Caco-2 (cell line): Measurements from ENCODE around the gene GRK3. TPM values are rescaled to one million over a fixed set of nuclear protein-coding genes. Genes with fewer than 3 reads are reported as not detected.

Experiments
- BruUV-seq: library from RNA; stranded (reverse); fragments of 400-500 nt; replicated peaks from 2 replicates; lab custom pipeline; 2021; lab: Mats Ljungman, UMichigan
- CTCF ChIA-PET: fragments of 300-600 bp; sonication (Branson Sonifier 250); formaldehyde crosslinking; loops from one replicate; lab custom pipeline; 2022; ENCODE audit warnings: antibody characterized with exemption; lab: Charles Lee
- POLR2A ChIA-PET: fragments of 300-600 bp; sonication (Branson Sonifier 250); formaldehyde crosslinking; loops from one replicate; lab custom pipeline; 2022; ENCODE audit warnings: antibody characterized with exemption; lab: Charles Lee
- DNase-seq, 2 experiments: peaks; one replicate each; pipeline versions ENCODE4 v3.0.0 to v3.0.0-alpha.2; 2020 to 2022
- H3K27me3 ChIP-seq: replicated peaks from 2 replicates; pipeline ENCODE4 v1.6.0; 2011; ENCODE audit warnings: low read length; ENCODE audit not compliant: control insufficient read depth, insufficient read depth
- H3K36me3 ChIP-seq: 2 replicates; pipeline ENCODE4 v1.5.1; 2011; ENCODE audit warnings: low read length; ENCODE audit not compliant: control insufficient read depth, insufficient read depth
- H3K4me1 ChIP-seq: fragments of 250-450 bp; sonication (Bioruptor Pico); 2 replicates; pipeline ENCODE4 v1.5.1; 2020; ENCODE audit warnings: mild to moderate bottlenecking
- H3K4me3 ChIP-seq: 2 replicates; pipeline ENCODE4 v1.5.1; 2011; ENCODE audit warnings: low read depth, mild to moderate bottlenecking, control low read depth, low read length
- H3K9me3 ChIP-seq: fragments of 250-450 bp; sonication (Bioruptor Pico); 2 replicates; pipeline ENCODE4 v1.5.1; 2020; ENCODE audit warnings: mild to moderate bottlenecking, moderate library complexity
- H3K27ac Mint-ChIP-seq: one replicate; pipeline ENCODE4 v1.8.0; 2022; ENCODE audit warnings: mixed read lengths; ENCODE audit not compliant: unreplicated experiment
- H3K27me3 Mint-ChIP-seq: one replicate; pipeline ENCODE4 v1.8.0; 2022; ENCODE audit warnings: mixed read lengths; ENCODE audit not compliant: insufficient read depth, unreplicated experiment
- H3K36me3 Mint-ChIP-seq: one replicate; pipeline ENCODE4 v1.8.0; 2022; ENCODE audit warnings: mild to moderate bottlenecking, mixed read lengths; ENCODE audit not compliant: insufficient read depth, unreplicated experiment
- H3K4me1 Mint-ChIP-seq: one replicate; pipeline ENCODE4 v1.8.0; 2022; ENCODE audit warnings: low read depth, mixed read lengths; ENCODE audit not compliant: unreplicated experiment
- H3K4me3 Mint-ChIP-seq: one replicate; pipeline ENCODE4 v1.8.0; 2022; ENCODE audit warnings: mild to moderate bottlenecking, moderate library complexity, mixed read lengths; ENCODE audit not compliant: unreplicated experiment
- H3K9me3 Mint-ChIP-seq: one replicate; pipeline ENCODE4 v1.8.0; 2022; ENCODE audit warnings: mixed read lengths; ENCODE audit not compliant: unreplicated experiment
- intact Hi-C: fragments of 100-400 bp; cut with micrococcal nuclease; formaldehyde crosslinking; loops from one replicate; pipeline ENCODE4 v1.10.0; 2022; ENCODE audit not compliant: unreplicated experiment
- total RNA-seq: library from RNA; stranded (reverse); gene quantifications from 2 replicates; pipeline ENCODE4 v1.2.3, GENCODE V29; 2022
- TF ChIP-seq, protein P1 (sequence below), 2 experiments: fragments of 200-600 bp in 1 of 2; IDR thresholded peaks; 1 replicate in 1 of 2; 2 replicates in 1 of 2; pipeline versions ENCODE4 v1.5.1 to v1.8.0; 2011 to 2022; ENCODE audit warnings: antibody characterized with exemption in 1 of 2, control low read depth in 1 of 2, inconsistent platforms in 1 of 2, low read depth in 1 of 2, low read length in 1 of 2, mild to moderate bottlenecking in 1 of 2, moderate library complexity in 1 of 2; ENCODE audit not compliant: insufficient read depth in 1 of 2, severe bottlenecking in 1 of 2, unreplicated experiment in 1 of 2

The GRK3 gene
- total RNA-seq, 1 experiment from 2014 or later: 9.7 TPM

DNA sequence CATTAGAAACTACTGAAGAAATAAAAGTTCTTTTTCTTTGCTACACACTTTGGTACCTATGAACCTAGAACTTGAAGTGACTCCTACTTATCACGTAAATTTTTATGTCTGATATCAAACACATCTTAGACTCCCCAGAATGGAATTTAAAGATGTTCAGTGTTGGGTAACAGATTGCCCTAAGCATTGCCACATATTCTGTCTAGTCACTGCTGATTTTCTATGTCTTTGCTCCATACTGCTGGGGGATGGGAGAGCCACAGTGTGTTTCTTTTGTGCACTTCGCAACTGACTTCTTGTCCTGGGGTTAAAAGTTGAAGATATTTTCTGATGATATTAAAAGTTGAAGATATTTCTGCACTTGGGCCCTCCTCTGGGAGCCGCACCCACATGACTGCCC, 158.2 kb downstream of the GRK3 start:
- Mint-ChIP-seq H3K9me3 (no peaks in the 10 kb centered on the region), H3K4me1 (peaks cover 7% of the 10 kb centered on the region), H3K27ac (no peak overlapping the region), H3K27me3 (no peaks in the 10 kb centered on the region), H3K36me3 (peaks cover 4% of the 10 kb centered on the region), H3K4me3 (no peak overlapping the region)
- Histone ChIP-seq H3K4me3 (no peak overlapping the region), H3K9me3 (no peaks in the 10 kb centered on the region), H3K4me1 (peaks cover 17% of the 10 kb centered on the region), H3K36me3 (no peaks in the 10 kb centered on the region), H3K27me3 (no peaks in the 10 kb centered on the region)
- TF ChIP-seq, protein P1, sequence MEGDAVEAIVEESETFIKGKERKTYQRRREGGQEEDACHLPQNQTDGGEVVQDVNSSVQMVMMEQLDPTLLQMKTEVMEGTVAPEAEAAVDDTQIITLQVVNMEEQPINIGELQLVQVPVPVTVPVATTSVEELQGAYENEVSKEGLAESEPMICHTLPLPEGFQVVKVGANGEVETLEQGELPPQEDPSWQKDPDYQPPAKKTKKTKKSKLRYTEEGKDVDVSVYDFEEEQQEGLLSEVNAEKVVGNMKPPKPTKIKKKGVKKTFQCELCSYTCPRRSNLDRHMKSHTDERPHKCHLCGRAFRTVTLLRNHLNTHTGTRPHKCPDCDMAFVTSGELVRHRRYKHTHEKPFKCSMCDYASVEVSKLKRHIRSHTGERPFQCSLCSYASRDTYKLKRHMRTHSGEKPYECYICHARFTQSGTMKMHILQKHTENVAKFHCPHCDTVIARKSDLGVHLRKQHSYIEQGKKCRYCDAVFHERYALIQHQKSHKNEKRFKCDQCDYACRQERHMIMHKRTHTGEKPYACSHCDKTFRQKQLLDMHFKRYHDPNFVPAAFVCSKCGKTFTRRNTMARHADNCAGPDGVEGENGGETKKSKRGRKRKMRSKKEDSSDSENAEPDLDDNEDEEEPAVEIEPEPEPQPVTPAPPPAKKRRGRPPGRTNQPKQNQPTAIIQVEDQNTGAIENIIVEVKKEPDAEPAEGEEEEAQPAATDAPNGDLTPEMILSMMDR (IDR thresholded peaks at IDR 0.05; ENCODE audit: insufficient read depth in 1 of 2, low read depth in 1 of 2, low read length in 1 of 2, severe bottlenecking in 1 of 2, unreplicated experiment in 1 of 2): no peak
- POLR2A ChIA-PET: no interaction called here
- CTCF ChIA-PET: no interaction called here
- DNase-seq: no peak
- no TSS peak for BruUV-seq
- intact Hi-C loops: no loop called here

DNA sequence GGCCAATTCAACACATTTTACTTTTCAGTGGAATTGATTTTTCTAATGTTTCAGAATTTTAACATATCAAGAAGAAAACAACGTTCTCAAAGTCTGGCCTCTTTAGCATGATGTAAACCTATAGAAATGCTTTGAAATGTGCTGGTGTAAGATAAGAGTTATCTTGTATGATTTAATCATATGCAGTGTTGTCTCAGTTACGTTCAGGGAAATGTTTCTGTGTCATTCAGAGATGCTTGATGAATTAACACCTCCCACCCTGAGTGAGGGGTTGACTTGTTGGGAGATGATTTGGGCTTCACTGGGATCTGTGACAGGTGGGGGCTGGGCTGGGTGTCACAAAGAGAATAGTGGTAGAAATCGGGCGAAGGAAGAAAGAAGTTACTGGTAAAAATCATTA, 161.8 kb downstream of the GRK3 start:
- intact Hi-C loops: loop anchor here (1.0 kb wide), 1 partner anchor 36 kb away; no protein-coding TSS in a partner anchor
- Mint-ChIP-seq H3K4me1 (peaks cover 7% of the 10 kb centered on the region), H3K9me3 (no peaks in the 10 kb centered on the region), H3K36me3 (peaks cover 4% of the 10 kb centered on the region), H3K27ac (peak overlapping the region; percentile 91), H3K27me3 (no peaks in the 10 kb centered on the region), H3K4me3 (peak overlapping the region; percentile 27)
- no TSS peak for BruUV-seq
- ChIA-PET POLR2A (interaction anchor here (0.6 kb wide), 1 partner anchor 15 kb away, joined by 4 read pairs; no protein-coding TSS in a partner anchor), CTCF (interaction anchor here (0.7 to 1.8 kb wide), 4 partner anchors 12 to 264 kb away, joined by 4 to 10 read pairs (median 4); no protein-coding TSS in a partner anchor)
- no peaks in the 10 kb centered on the region for H3K27me3 ChIP-seq
- H3K4me1 ChIP-seq: peaks cover 17% of the 10 kb centered on the region
- H3K4me3 ChIP-seq: no peak overlapping the region
- TF ChIP-seq, protein P1 (IDR thresholded peaks at IDR 0.05; ENCODE audit: insufficient read depth in 1 of 2, low read depth in 1 of 2, low read length in 1 of 2, severe bottlenecking in 1 of 2, unreplicated experiment in 1 of 2): no peak
- no peaks in the 10 kb centered on the region for H3K9me3 ChIP-seq
- DNase-seq: peak in 1 of 2 experiments; percentile 26
- no peaks in the 10 kb centered on the region for H3K36me3 ChIP-seq

DNA sequence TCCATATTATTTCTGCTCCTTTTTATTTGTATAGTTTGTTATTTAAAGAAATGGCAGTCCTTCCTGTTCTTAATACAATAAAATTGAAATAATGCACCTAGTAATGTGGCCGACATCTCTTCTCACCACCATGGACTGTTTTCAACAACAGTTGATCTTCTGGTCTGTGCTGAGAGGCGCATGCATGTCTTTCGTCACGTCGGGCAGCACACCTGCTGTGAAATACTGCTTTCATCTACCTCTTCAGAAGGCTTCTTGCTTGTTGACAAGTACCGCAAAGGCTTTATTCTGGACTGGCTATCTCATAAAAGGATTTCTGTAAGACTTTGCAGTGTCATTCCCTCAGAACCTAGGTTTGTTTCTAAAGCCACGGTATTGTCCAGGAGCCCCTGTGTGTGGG, 163.6 kb downstream of the GRK3 start:
- peak in 1 of 2 experiments; percentile 10 for DNase-seq
- Mint-ChIP-seq H3K27me3 (no peaks in the 10 kb centered on the region), H3K36me3 (peaks cover 4% of the 10 kb centered on the region), H3K27ac (no peak overlapping the region), H3K4me3 (no peak overlapping the region), H3K4me1 (peaks cover 7% of the 10 kb centered on the region), H3K9me3 (no peaks in the 10 kb centered on the region)
- Histone ChIP-seq H3K36me3 (no peaks in the 10 kb centered on the region), H3K27me3 (no peaks in the 10 kb centered on the region), H3K4me3 (no peak overlapping the region), H3K9me3 (no peaks in the 10 kb centered on the region), H3K4me1 (peaks cover 17% of the 10 kb centered on the region)
- ChIA-PET POLR2A (no interaction called here), CTCF (no interaction called here)
- BruUV-seq: no TSS peak
- TF ChIP-seq, protein P1 (IDR thresholded peaks at IDR 0.05; ENCODE audit: insufficient read depth in 1 of 2, low read depth in 1 of 2, low read length in 1 of 2, severe bottlenecking in 1 of 2, unreplicated experiment in 1 of 2): no peak
- intact Hi-C loops: no loop called here
